CD14-positive monocyte (primary cell): ENCODE data around the gene SLC14A1. TPM values are rescaled to one million over a fixed set of nuclear protein-coding genes. Genes with fewer than 3 reads are reported as not detected.

Experiments
- DNase-seq, 3 donors: peaks; one replicate each; pipeline ENCODE4 v3.0.0-alpha.2; 2011 to 2022
- H2AFZ ChIP-seq: 2 replicates; pipeline ENCODE4 v1.6.0; 2012; ENCODE audit warnings: mild to moderate bottlenecking, low read depth, low read length, inconsistent platforms; ENCODE audit not compliant: insufficient read depth, poor library complexity, severe bottlenecking
- H3K27ac ChIP-seq, 2 donors: 1 replicate in 1 of 2; 2 replicates in 1 of 2; pipeline ENCODE4 v1.5.1; 2012 to 2013; ENCODE audit warnings: low read length in 2 of 2, control low read depth in 1 of 2, inconsistent platforms in 1 of 2, low read depth in 1 of 2, mild to moderate bottlenecking in 1 of 2
- H3K27me3 ChIP-seq, 2 donors: one replicate each; pipeline versions ENCODE4 v1.6.0 to v1.6.1; 2011 to 2013; ENCODE audit warnings: low read length in 2 of 2; ENCODE audit not compliant: control insufficient read depth in 2 of 2, insufficient read depth in 2 of 2
- H3K36me3 ChIP-seq, 2 donors: replicated peaks in 1 of 2; 1 replicate in 1 of 2; 2 replicates in 1 of 2; pipeline versions ENCODE4 v1.5.1 to v1.6.1; 2012 to 2013; ENCODE audit warnings: low read length in 2 of 2, control low read depth in 1 of 2, inconsistent platforms in 1 of 2, mild to moderate bottlenecking in 1 of 2; ENCODE audit not compliant: insufficient read depth in 2 of 2, control insufficient read depth in 1 of 2
- H3K4me1 ChIP-seq, 2 donors: 1 replicate in 1 of 2; 2 replicates in 1 of 2; pipeline versions ENCODE4 v1.5.1 to v1.6.1; 2012 to 2013; ENCODE audit warnings: low read length in 2 of 2, control low read depth in 1 of 2, inconsistent platforms in 1 of 2, mild to moderate bottlenecking in 1 of 2, moderate library complexity in 1 of 2; ENCODE audit not compliant: insufficient read depth in 2 of 2, control insufficient read depth in 1 of 2
- H3K4me2 ChIP-seq: replicated peaks from 2 replicates; pipeline ENCODE3; 2012; ENCODE audit warnings: low read length, moderate library complexity, mild to moderate bottlenecking; ENCODE audit not compliant: poor library complexity, severe bottlenecking; ENCODE audit errors: extremely low read depth
- H3K4me3 ChIP-seq, 3 experiments: fragments of 200-600 bp in 1 of 3; sonication (generic) in 1 of 3; replicated peaks in 1 of 3; 1 replicate in 2 of 3; 2 replicates in 1 of 3; pipeline ENCODE4 v1.5.1; 2011 to 2013; ENCODE audit warnings: low read length in 3 of 3, mild to moderate bottlenecking in 3 of 3, control low read depth in 2 of 3, low read depth in 2 of 3, inconsistent platforms in 1 of 3, moderate library complexity in 1 of 3
- H3K79me2 ChIP-seq: 2 replicates; pipeline ENCODE4 v1.6.0; 2012; ENCODE audit warnings: mild to moderate bottlenecking, control low read depth, inconsistent platforms, low read length, moderate library complexity; ENCODE audit not compliant: insufficient read depth
- H3K9ac ChIP-seq: 2 replicates; pipeline ENCODE4 v1.6.0; 2017; ENCODE audit warnings: low read length, mild to moderate bottlenecking; ENCODE audit not compliant: insufficient read depth, poor library complexity, severe bottlenecking
- H3K9me3 ChIP-seq, 2 donors: replicated peaks in 1 of 2; 1 replicate in 1 of 2; 2 replicates in 1 of 2; pipeline versions ENCODE4 v1.5.1 to v1.6.1; 2012 to 2013; ENCODE audit warnings: low read length in 2 of 2, control low read depth in 1 of 2; ENCODE audit not compliant: control insufficient read depth in 1 of 2, insufficient read depth in 1 of 2
- H4K20me1 ChIP-seq: 2 replicates; pipeline ENCODE4 v1.6.0; 2012; ENCODE audit warnings: mild to moderate bottlenecking, low read length, control low read depth, moderate library complexity; ENCODE audit not compliant: insufficient read depth
- H3K27ac Mint-ChIP-seq, 7 donors: one replicate each; pipeline ENCODE4 v1.8.0; 2020; ENCODE audit warnings: mild to moderate bottlenecking in 7 of 7, mixed read lengths in 7 of 7, moderate library complexity in 6 of 7, inconsistent platforms in 2 of 7
- H3K27me3 Mint-ChIP-seq, 3 donors: one replicate each; pipeline ENCODE4 v1.8.0; 2021 to 2022; ENCODE audit warnings: low read depth in 3 of 3, mild to moderate bottlenecking in 3 of 3, mixed read lengths in 3 of 3, moderate library complexity in 3 of 3, inconsistent platforms in 1 of 3
- H3K36me3 Mint-ChIP-seq, 2 donors: one replicate each; pipeline ENCODE4 v1.8.0; 2020; ENCODE audit warnings: mixed read lengths in 2 of 2, inconsistent platforms in 1 of 2, mild to moderate bottlenecking in 1 of 2
- H3K4me1 Mint-ChIP-seq: one replicate; pipeline ENCODE4 v1.8.0; 2020; ENCODE audit warnings: mild to moderate bottlenecking, mixed read lengths
- H3K4me3 Mint-ChIP-seq, 2 donors: one replicate each; pipeline ENCODE4 v1.8.0; 2020; ENCODE audit warnings: mild to moderate bottlenecking in 2 of 2, mixed read lengths in 2 of 2, moderate library complexity in 1 of 2
- H3K9me3 Mint-ChIP-seq, 7 donors: one replicate each; pipeline ENCODE4 v1.8.0; 2020 to 2022; ENCODE audit warnings: mixed read lengths in 7 of 7, mild to moderate bottlenecking in 6 of 7, moderate library complexity in 6 of 7, inconsistent platforms in 2 of 7
- WGBS: methylation state at CpG from one replicate; pipeline ENCODE4 v1.1.5; 2013; ENCODE audit warnings: missing lambda C conversion rate; ENCODE audit not compliant: insufficient coverage; 5-methylcytosine and 5-hydroxymethylcytosine counted together
- intact Hi-C, 2 donors: fragments of 100-400 bp; cut with micrococcal nuclease; formaldehyde crosslinking; loops; one replicate each; pipeline versions ENCODE4 v1.15.0 to v1.15.1; 2023
- polyA plus RNA-seq, 3 donors: library from polyadenylated mRNA; depleted of rRNA in 1 of 3; unstranded in 2 of 3; stranded (reverse) in 1 of 3; fragments of 300-500 nt in 2 of 3; fragments of >200 nt in 1 of 3; fragmentation: Illumina TruSeq in 2 of 3; gene quantifications; 1 replicate in 2 of 3; 2 replicates in 1 of 3; pipeline ENCODE4 v1.2.3, GENCODE V29; 2012 to 2021
- TF ChIP-seq, protein P1 (sequence below): fragments of 200-600 bp; IDR thresholded peaks from one replicate; pipeline ENCODE4 v1.8.0; 2022; ENCODE audit warnings: antibody characterized with exemption, mild to moderate bottlenecking

The SLC14A1 gene
- polyA plus RNA-seq, 3 donors, result not detected

GRCh38 chr18:45751766-45752165 lies 27.8 kb downstream of the SLC14A1 start:
- WGBS, result no CpG with 5 or more reads among the region's 3 CpGs
- Mint-ChIP-seq H3K27me3 (no peaks in the 10 kb centered on the region), H3K4me1 (peaks cover 6% of the 10 kb centered on the region), H3K36me3 (no peaks in the 10 kb centered on the region), H3K4me3 (peak overlapping the region in 1 of 2 donors; percentile 21), H3K27ac (no peak overlapping the region), H3K9me3 (no peaks in the 10 kb centered on the region)
- Histone ChIP-seq H3K4me3 (no peak overlapping the region), H4K20me1 (no peaks in the 10 kb centered on the region), H3K79me2 (no peaks in the 10 kb centered on the region), H3K27me3 (no peaks in the 10 kb centered on the region), H3K4me1 (peaks cover 6% of the 10 kb centered on the region in 2 donors), H3K9ac (no peak overlapping the region), H3K9me3 (no peaks in the 10 kb centered on the region), H2AFZ (no peak overlapping the region), H3K4me2 (no peak overlapping the region), H3K27ac (no peak overlapping the region), H3K36me3 (no peaks in the 10 kb centered on the region)
- intact Hi-C loops, result no loop called here
- DNase-seq, result peak in 1 of 3 donors; percentile 10
- TF ChIP-seq, protein P1, sequence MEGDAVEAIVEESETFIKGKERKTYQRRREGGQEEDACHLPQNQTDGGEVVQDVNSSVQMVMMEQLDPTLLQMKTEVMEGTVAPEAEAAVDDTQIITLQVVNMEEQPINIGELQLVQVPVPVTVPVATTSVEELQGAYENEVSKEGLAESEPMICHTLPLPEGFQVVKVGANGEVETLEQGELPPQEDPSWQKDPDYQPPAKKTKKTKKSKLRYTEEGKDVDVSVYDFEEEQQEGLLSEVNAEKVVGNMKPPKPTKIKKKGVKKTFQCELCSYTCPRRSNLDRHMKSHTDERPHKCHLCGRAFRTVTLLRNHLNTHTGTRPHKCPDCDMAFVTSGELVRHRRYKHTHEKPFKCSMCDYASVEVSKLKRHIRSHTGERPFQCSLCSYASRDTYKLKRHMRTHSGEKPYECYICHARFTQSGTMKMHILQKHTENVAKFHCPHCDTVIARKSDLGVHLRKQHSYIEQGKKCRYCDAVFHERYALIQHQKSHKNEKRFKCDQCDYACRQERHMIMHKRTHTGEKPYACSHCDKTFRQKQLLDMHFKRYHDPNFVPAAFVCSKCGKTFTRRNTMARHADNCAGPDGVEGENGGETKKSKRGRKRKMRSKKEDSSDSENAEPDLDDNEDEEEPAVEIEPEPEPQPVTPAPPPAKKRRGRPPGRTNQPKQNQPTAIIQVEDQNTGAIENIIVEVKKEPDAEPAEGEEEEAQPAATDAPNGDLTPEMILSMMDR, result no peak

DNA sequence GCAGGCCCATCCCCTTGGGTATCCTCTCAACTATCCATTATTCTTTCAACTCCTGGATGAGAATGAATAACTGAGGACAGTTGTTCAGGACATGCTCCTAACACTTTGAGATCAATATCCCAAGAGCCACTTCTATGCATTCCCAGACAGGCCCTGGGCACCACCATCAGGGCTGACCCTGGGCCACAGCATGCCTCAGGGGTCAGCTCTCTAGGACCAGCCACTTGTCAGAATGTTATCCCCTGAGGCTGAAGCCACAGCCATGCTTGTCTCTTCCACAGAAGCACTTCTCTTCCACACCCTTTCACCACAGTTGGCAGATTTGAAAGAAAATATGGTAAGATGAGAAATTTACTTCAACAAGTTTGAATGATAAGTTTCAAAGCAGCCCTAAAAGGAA lies 28.7 kb downstream of the SLC14A1 start:
- H3K4me3 Mint-ChIP-seq, result no peak overlapping the region
- no peaks in the 10 kb centered on the region for H3K9me3 Mint-ChIP-seq
- TF ChIP-seq, protein P1, result no peak
- Histone ChIP-seq H4K20me1 (no peaks in the 10 kb centered on the region), H3K27me3 (no peaks in the 10 kb centered on the region), H3K79me2 (no peaks in the 10 kb centered on the region), H3K27ac (no peak overlapping the region), H3K4me1 (peaks cover 6% of the 10 kb centered on the region in 2 donors), H3K4me2 (no peak overlapping the region), H3K9me3 (no peaks in the 10 kb centered on the region), H3K36me3 (no peaks in the 10 kb centered on the region), H3K9ac (no peak overlapping the region), H3K4me3 (no peak overlapping the region), H2AFZ (no peak overlapping the region)
- no peak overlapping the region for H3K27ac Mint-ChIP-seq
- intact Hi-C loops, result no loop called here
- peaks cover 6% of the 10 kb centered on the region for H3K4me1 Mint-ChIP-seq
- peaks cover 0 to 1% (median 0%) of the 10 kb centered on the region in 3 donors for H3K27me3 Mint-ChIP-seq
- H3K36me3 Mint-ChIP-seq, result no peaks in the 10 kb centered on the region
- DNase-seq, result no peak
